Smooth muscle cell (in vitro differentiated cells): ENCODE data around the gene SLC14A1. TPM values are rescaled to one million over a fixed set of nuclear protein-coding genes. Genes with fewer than 3 reads are reported as not detected.

Experiments
- DNase-seq: peaks from one replicate; lab custom pipeline; 2025; ENCODE audit not compliant: unreplicated experiment; lab: John Stamatoyannopoulos, UW
- H2AFZ ChIP-seq: fragments of 200-600 bp; sonication (generic); 2 replicates; pipeline ENCODE4 v1.6.0; 2016; ENCODE audit warnings: antibody characterized with exemption, low read depth, mild to moderate bottlenecking
- H3F3A ChIP-seq: fragments of 200-600 bp; sonication (generic); 2 replicates; pipeline ENCODE4 v1.6.0; 2017; ENCODE audit warnings: antibody characterized with exemption, low read depth
- H3K27ac ChIP-seq: fragments of 200-600 bp; sonication (generic); 2 replicates; pipeline ENCODE4 v1.5.1; 2016; ENCODE audit warnings: low read depth, mild to moderate bottlenecking
- H3K27me3 ChIP-seq: fragments of 200-600 bp; sonication (generic); 2 replicates; pipeline ENCODE4 v1.6.1; 2016; ENCODE audit warnings: low read depth, mild to moderate bottlenecking
- H3K36me3 ChIP-seq: fragments of 200-600 bp; sonication (generic); 2 replicates; pipeline ENCODE4 v1.5.1; 2016; ENCODE audit warnings: low read depth
- H3K4me1 ChIP-seq: fragments of 200-600 bp; sonication (generic); 2 replicates; pipeline ENCODE4 v1.5.1; 2016; ENCODE audit warnings: low read depth
- H3K4me2 ChIP-seq: fragments of 200-600 bp; sonication (generic); 2 replicates; pipeline ENCODE4 v1.6.0; 2016; ENCODE audit warnings: mild to moderate bottlenecking
- H3K4me3 ChIP-seq: fragments of 200-600 bp; sonication (generic); 2 replicates; pipeline ENCODE4 v1.5.1; 2016; ENCODE audit warnings: mild to moderate bottlenecking
- H3K79me2 ChIP-seq: fragments of 200-600 bp; sonication (generic); 2 replicates; pipeline ENCODE4 v1.6.0; 2016; ENCODE audit warnings: low read depth, mild to moderate bottlenecking
- H3K9ac ChIP-seq: fragments of 200-600 bp; sonication (generic); 2 replicates; pipeline ENCODE4 v1.6.0; 2016; ENCODE audit warnings: low read depth
- H3K9me3 ChIP-seq: fragments of 200-600 bp; sonication (generic); replicated peaks from 2 replicates; pipeline ENCODE4 v1.5.1; 2016; ENCODE audit warnings: low read depth
- H4K20me1 ChIP-seq: fragments of 200-600 bp; sonication (generic); 2 replicates; pipeline ENCODE4 v1.6.0; 2016; ENCODE audit warnings: low read depth
- CTCF ChIP-seq: fragments of 200-600 bp; sonication (generic); IDR thresholded peaks from 2 replicates; pipeline ENCODE4 v1.5.1; 2017; ENCODE audit warnings: borderline replicate concordance, mild to moderate bottlenecking, antibody characterized with exemption; ENCODE audit not compliant: insufficient read depth, poor library complexity, severe bottlenecking
- WGBS: methylation state at CpG from one replicate; pipeline ENCODE4 v1.1.7; 2016; ENCODE audit warnings: low lambda C conversion rate; 5-methylcytosine and 5-hydroxymethylcytosine counted together
- polyA plus RNA-seq: library from polyadenylated mRNA; unstranded; fragments of >200 nt; fragmentation: Nextera tagmentation; extraction: Ambion mirVana; gene quantifications from 2 replicates; pipeline ENCODE4 v1.2.1, GENCODE V29; 2016
- small RNA-seq: library from RNA; depleted of rRNA; stranded (forward); fragments of <200 nt; gene quantifications from one replicate; pipeline ENCODE3, GENCODE V24; 2014
- total RNA-seq: library from RNA; depleted of rRNA; stranded (reverse); fragments of >200 nt; gene quantifications from 2 replicates; pipeline ENCODE4 v1.2.3, GENCODE V29; 2014

Gene SLC14A1
- total and polyA plus RNA-seq, 2 experiments from 2014 or later = 20.0 to 37.9 TPM

- Histone ChIP-seq H3K36me3 (no peaks in the 10 kb centered on the region), H3K9ac (peak overlapping the region; percentile 43), H4K20me1 (no peaks in the 10 kb centered on the region), H3K4me1 (no peaks in the 10 kb centered on the region), H3K4me3 (no peak overlapping the region), H3K27me3 (no peaks in the 10 kb centered on the region), H2AFZ (no peak overlapping the region), H3K79me2 (no peaks in the 10 kb centered on the region), H3K27ac (peak overlapping the region; percentile 81), H3K4me2 (peak overlapping the region; percentile 25), H3K9me3 (no peaks in the 10 kb centered on the region), H3F3A (no peaks in the 10 kb centered on the region)
- 26% methylated on average over 4 of the region's 4 CpGs for WGBS
- DNase-seq = no peak
- no peak for TF ChIP-seq CTCF
Observed at GRCh38 chr18:45793264-45793965, 69.4 kb downstream of the SLC14A1 start.

- TF ChIP-seq CTCF = no peak
- 100% methylated on average over 1 of the region's 1 CpG for WGBS
- no peaks in the 10 kb centered on the region for H3K79me2 ChIP-seq
Observed at GRCh38 chr18:45801416-45802004, 77.5 kb downstream of the SLC14A1 start.

More at GRCh38 chr18:45801416-45802004, 77.5 kb downstream of the SLC14A1 start:
- H3K4me2 ChIP-seq = no peak overlapping the region
- H3F3A ChIP-seq = peaks cover 27% of the 10 kb centered on the region
- H3K36me3 ChIP-seq = no peaks in the 10 kb centered on the region
- peaks cover 5% of the 10 kb centered on the region for H3K4me1 ChIP-seq
- H3K27me3 ChIP-seq = no peaks in the 10 kb centered on the region
- no peak overlapping the region for H3K9ac ChIP-seq
- no peaks in the 10 kb centered on the region for H4K20me1 ChIP-seq
- no peak overlapping the region for H2AFZ ChIP-seq
- H3K4me3 ChIP-seq = no peak overlapping the region
- H3K9me3 ChIP-seq = no peaks in the 10 kb centered on the region
- DNase-seq = no peak
- H3K27ac ChIP-seq = peak overlapping the region; percentile 99

Small RNAs within 50 kb of the gene (small RNA-seq; reads per million reads assigned to genes)
- not detected for gene AC087685.1

Other genes with a start within 250 kb of the SLC14A1 start
- gene SLC14A2, start 108.7 kb upstream of the SLC14A1 start, total RNA-seq = 0.22 TPM in 2 replicates
- gene SLC14A2, start 108.7 kb upstream of the SLC14A1 start, polyA plus RNA-seq = not detected in 2 replicates
- gene SIGLEC15, start 101.5 kb downstream of the SLC14A1 start, total RNA-seq = 0.09 and 0.58 TPM in 2 replicates
- gene SIGLEC15, start 101.5 kb downstream of the SLC14A1 start, polyA plus RNA-seq = 1.4 and 3.1 TPM in 2 replicates
- 18.5 and 20.8 TPM in 2 replicates for gene EPG5, start 243.1 kb downstream of the SLC14A1 start, total RNA-seq
- gene EPG5, start 243.1 kb downstream of the SLC14A1 start, polyA plus RNA-seq = 2.7 and 4.0 TPM in 2 replicates